ENCODE results near the gene VSTM4.

- TF ChIP-seq CHD2 (IDR thresholded peaks at IDR 0.05; ENCODE audit: low read depth, low read length) (no peak), BMI1 (IDR thresholded peaks at IDR 0.05; ENCODE audit: low read length) (no peak), USF1 (CRISPR knock-in tag; IDR thresholded peaks at IDR 0.05) (no peak), TEAD2 (tag; IDR thresholded peaks at IDR 0.05) (no peak), ZNF584 (CRISPR knock-in tag; IDR thresholded peaks at IDR 0.05; ENCODE audit: low read depth) (no peak), CTCFL (IDR thresholded peaks at IDR 0.05; ENCODE audit: borderline replicate concordance, insufficient read depth, low read depth, low read length, poor library complexity, severe bottlenecking) (no peak), CGGBP1 (CRISPR knock-in tag; IDR thresholded peaks at IDR 0.05) (no peak), ZKSCAN1 (IDR thresholded peaks at IDR 0.05; ENCODE audit: low read depth, low read length) (no peak), POLR3A (IDR thresholded peaks at IDR 0.05; ENCODE audit: borderline replicate concordance, extremely low read depth, insufficient read depth, insufficient read length) (no peak), UBTF (IDR thresholded peaks at IDR 0.05; ENCODE audit: borderline replicate concordance in 1 of 2, low read depth in 2 of 2, low read length in 2 of 2) (no peak), CTCF (IDR thresholded peaks at IDR 0.05 in 2 of 3, conservative IDR thresholded peaks at IDR 0.05 in 1 of 3; ENCODE audit: insufficient read depth in 2 of 3, low read depth in 1 of 3, low read length in 3 of 3) (no peak), POLR2A (conservative IDR thresholded peaks at IDR 0.05) (no peak), ARID1B (IDR thresholded peaks at IDR 0.05) (no peak), FOXA1 (IDR thresholded peaks at IDR 0.05; ENCODE audit: borderline replicate concordance) (no peak)
These were observed 48.4 kb upstream of the VSTM4 start for GRCh38 chr10:49163741-49164140.
